ENCODE measurements around the gene SRSF12.
"Not testable (repeated sequence)": the region's sequence is repeated elsewhere in the genome, so short reads cannot be mapped to it uniquely, and the experiment has no call there.

SRSF12 gene

GRCh38 chr6:89128256-89128671 lies 10.4 kb upstream of the SRSF12 start:
- DNase-seq = not testable (repeated sequence)

- peak; percentile 44 for DNase-seq
Observed at GRCh38 chr6:89122625-89123024, 4.8 kb upstream of the SRSF12 start.

- DNase-seq = no peak
Observed at GRCh38 chr6:89121934-89122333, 4.1 kb upstream of the SRSF12 start.

- no peak for DNase-seq
Observed at GRCh38 chr6:89120371-89120770, 2.5 kb upstream of the SRSF12 start.

GRCh38 chr6:89118931-89119330 lies 1.1 kb upstream of the SRSF12 start:
- no peak for DNase-seq

GRCh38 chr6:89116702-89117101 lies 1.2 kb downstream of the SRSF12 start:
- no peak for DNase-seq

GRCh38 chr6:89111933-89112332 lies 5.9 kb downstream of the SRSF12 start:
- no peak for DNase-seq

GRCh38 chr6:89110284-89110683 lies 7.6 kb downstream of the SRSF12 start:
- DNase-seq = no peak

GRCh38 chr6:89100114-89100513 lies 17.8 kb downstream of the SRSF12 start:
- no peak for DNase-seq

- no peak for DNase-seq
Observed at GRCh38 chr6:89098461-89098860, 19.4 kb downstream of the SRSF12 start.

GRCh38 chr6:89087881-89088280 lies 30.0 kb downstream of the SRSF12 start:
- no peak for DNase-seq

- no peak for DNase-seq
Observed at GRCh38 chr6:89085409-89086205, 32.3 kb downstream of the SRSF12 start.

- no peak for DNase-seq
Observed at GRCh38 chr6:89084954-89085353, 32.9 kb downstream of the SRSF12 start.

GRCh38 chr6:89084542-89084941 lies 33.3 kb downstream of the SRSF12 start:
- no peak for DNase-seq

GRCh38 chr6:89082486-89082891 lies 35.4 kb downstream of the SRSF12 start:
- peak; percentile 13 for DNase-seq

- peak; percentile 97 for DNase-seq
Observed at GRCh38 chr6:89081423-89082322, 36.2 kb downstream of the SRSF12 start.

- no peak for DNase-seq
Observed at GRCh38 chr6:89081129-89081422, 36.8 kb downstream of the SRSF12 start.

GRCh38 chr6:89080281-89081128 lies 37.4 kb downstream of the SRSF12 start, which contains the start of gene PNRC1:
Gene PNRC1, plus strand, starts transcription at chr6:89080751. Its CDS starts 144 bp downstream, at chr6:89080895.
- peak; percentile 100 for DNase-seq

- DNase-seq = peak; percentile 84
Observed at GRCh38 chr6:89079511-89080234, 38.2 kb downstream of the SRSF12 start.

- no peak for DNase-seq
Observed at GRCh38 chr6:89073840-89074239, 44.0 kb downstream of the SRSF12 start.

GRCh38 chr6:89073014-89073620 lies 44.8 kb downstream of the SRSF12 start:
- no peak for DNase-seq

- no peak for DNase-seq
Observed at GRCh38 chr6:89071036-89071435, 46.8 kb downstream of the SRSF12 start.
